ENCODE data around the gene MYL4. TPM values are rescaled to one million over a fixed set of nuclear protein-coding genes. Genes with fewer than 3 reads are reported as not detected.

MYL4 gene
- total and polyA plus RNA-seq, 10 of the 15 experiments (the other 5 are each of a cell fraction or from before 2014, with no cell fraction given), result 0.23 to 1.6 (median 0.58) TPM; not detected in 3

- TF ChIP-seq USF1 (IDR thresholded peaks at IDR 0.05; ENCODE audit: borderline replicate concordance, extremely low read length, insufficient read depth, low read depth, low read length) (no peak), EP300 (IDR thresholded peaks at IDR 0.05; ENCODE audit: borderline replicate concordance in 1 of 2, control insufficient read depth in 1 of 2, low read depth in 2 of 2, low read length in 2 of 2) (no peak), ZBTB4 (CRISPR knock-in tag; IDR thresholded peaks at IDR 0.05) (no peak), FOXM1 (IDR thresholded peaks at IDR 0.05; ENCODE audit: low read depth, low read length) (no peak), TARDBP (IDR thresholded peaks at IDR 0.05; ENCODE audit: borderline replicate concordance) (no peak), ELK1 (IDR thresholded peaks at IDR 0.05; ENCODE audit: low read depth, low read length) (peak; percentile 56; the same call in 1 of the 2 replicates), TCF3 (IDR thresholded peaks at IDR 0.05; ENCODE audit: borderline replicate concordance, insufficient read depth, low read depth, low read length) (no peak), CHD4 (IDR thresholded peaks at IDR 0.05) (no peak), PBX3 (IDR thresholded peaks at IDR 0.05; ENCODE audit: insufficient replicate concordance, low read depth, low read length) (no peak), POLR2AphosphoS5 (IDR thresholded peaks at IDR 0.05; ENCODE audit: low read length) (peak; percentile 63), ESRRA (IDR thresholded peaks at IDR 0.05; ENCODE audit: low read length) (no peak), MEF2B (IDR thresholded peaks at IDR 0.05; ENCODE audit: partially characterized antibody, poor library complexity, severe bottlenecking) (peak; percentile 48), CEBPB (IDR thresholded peaks at IDR 0.05; ENCODE audit: borderline replicate concordance in 1 of 2, low read depth in 2 of 2, low read length in 2 of 2) (no peak), TCF12 (IDR thresholded peaks at IDR 0.05; ENCODE audit: low read depth, low read length) (0 out of 2 replicates have a peak, but pooled peaks have one; percentile 3), STAT1 (conservative IDR thresholded peaks at IDR 0.05) (peak; percentile 71; the same call in 1 of the 2 replicates), ZZZ3 (IDR thresholded peaks at IDR 0.05; ENCODE audit: control insufficient read depth, insufficient read length, low read depth) (no peak), CBX5 (IDR thresholded peaks at IDR 0.05; ENCODE audit: low read depth) (no peak), BRCA1 (IDR thresholded peaks at IDR 0.05; ENCODE audit: low read depth, low read length) (no peak), RB1 (IDR thresholded peaks at IDR 0.05; ENCODE audit: borderline replicate concordance) (peak; percentile 95), RFX5 (IDR thresholded peaks at IDR 0.05; ENCODE audit: low read depth, low read length) (no peak; the same call in 1 of the 2 replicates), SP1 (IDR thresholded peaks at IDR 0.05; ENCODE audit: low read depth, low read length) (peak; percentile 17)
These were observed 20.0 kb upstream of the MYL4 start, which contains the start of gene CDC27 (continued) for GRCh38 chr17:47188876-47189731.

Data from GM12878 (cell line).